Kidney (tissue), 14 donors: Measurements from ENCODE around the gene CEP170. TPM values are rescaled to one million over a fixed set of nuclear protein-coding genes. Genes with fewer than 3 reads are reported as not detected.

Experiments
- DNase-seq, 5 donors: peaks; one replicate each; pipeline ENCODE4 v3.0.0-alpha.2; 2013 to 2020
- FAIRE-seq: peaks from 2 replicates; lab custom pipeline; 2012; peaks lifted over from hg19 to GRCh38; lab: Jason Lieb, UNC
- H3K27ac ChIP-seq, 2 donors: one replicate each; pipeline ENCODE4 v1.7.0; 2013; ENCODE audit warnings: low read depth in 2 of 2, low read length in 2 of 2, inconsistent platforms in 1 of 2
- H3K27me3 ChIP-seq: one replicate; pipeline ENCODE4 v1.7.1; 2013; ENCODE audit warnings: low read length, inconsistent platforms; ENCODE audit not compliant: control insufficient read depth, insufficient read depth
- H3K36me3 ChIP-seq, 3 donors: one replicate each; pipeline versions ENCODE4 v1.7.0 to v1.7.1; 2013; ENCODE audit warnings: low read length in 3 of 3, control low read depth in 1 of 3, inconsistent platforms in 1 of 3; ENCODE audit not compliant: insufficient read depth in 3 of 3, control insufficient read depth in 2 of 3
- H3K4me1 ChIP-seq, 3 donors: one replicate each; pipeline versions ENCODE4 v1.7.0 to v1.7.1; 2013; ENCODE audit warnings: low read length in 3 of 3, inconsistent platforms in 1 of 3, low read depth in 1 of 3; ENCODE audit not compliant: control insufficient read depth in 2 of 3, insufficient read depth in 2 of 3
- H3K4me3 ChIP-seq, 3 donors: one replicate each; pipeline versions ENCODE4 v1.7.0 to v1.8.1; 2013; ENCODE audit warnings: low read length in 3 of 3, control low read depth in 1 of 3, inconsistent platforms in 1 of 3
- H3K9ac ChIP-seq, 3 donors: one replicate each; pipeline versions ENCODE4 v1.7.0 to v1.7.1; 2013; ENCODE audit warnings: low read length in 3 of 3, control low read depth in 1 of 3, inconsistent platforms in 1 of 3
- H3K9me3 ChIP-seq, 3 donors: one replicate each; pipeline versions ENCODE4 v1.7.0 to v1.7.1; 2013; ENCODE audit warnings: low read length in 3 of 3, control low read depth in 1 of 3, inconsistent platforms in 1 of 3; ENCODE audit not compliant: control insufficient read depth in 2 of 3, insufficient read depth in 1 of 3
- intact Hi-C: fragments of 100-400 bp; cut with DNase I; formaldehyde crosslinking; loops from one replicate; pipeline ENCODE4 v1.11.1; 2022
- polyA plus RNA-seq: library from polyadenylated mRNA; stranded (reverse); fragments of 350-450 nt; fragmentation: Illumina TruSeq; extraction: RNeasy Lipid Tissue Mini Kit (QIAGEN cat#74804); gene quantifications from one replicate; pipeline ENCODE4 v1.2.3, GENCODE V29; 2014; ENCODE audit warnings: low read depth, low replicate concordance; ENCODE audit not compliant: insufficient read depth
- total RNA-seq: library from RNA; stranded (reverse); fragmentation: NEBNext Ultra II Directional; extraction: Animal tissue kit (Norgen Biotek cat#: 25700); gene quantifications from one replicate; pipeline ENCODE4 v1.2.1, GENCODE V29; 2021
- TF ChIP-seq, protein P1 (sequence below): IDR thresholded peaks from 3 replicates; pipeline ENCODE4 v1.5.1; 2012; ENCODE audit warnings: mild to moderate bottlenecking, moderate library complexity, borderline replicate concordance; ENCODE audit not compliant: insufficient read depth; ENCODE audit errors: extremely low read depth
- donor health status: control.
- donor health status: control.
- donor health status: control.
- donor health status: control.
- donor health status: control.
- donor health status: DM: yes; HTN: yes; CAD: no.
- donor health status: Normal renal cell carcinoma (clear cell type).

The CEP170 gene
- total and polyA plus RNA-seq, 2 donors from 2014 or later = 6.8 to 43.2 TPM

DNA sequence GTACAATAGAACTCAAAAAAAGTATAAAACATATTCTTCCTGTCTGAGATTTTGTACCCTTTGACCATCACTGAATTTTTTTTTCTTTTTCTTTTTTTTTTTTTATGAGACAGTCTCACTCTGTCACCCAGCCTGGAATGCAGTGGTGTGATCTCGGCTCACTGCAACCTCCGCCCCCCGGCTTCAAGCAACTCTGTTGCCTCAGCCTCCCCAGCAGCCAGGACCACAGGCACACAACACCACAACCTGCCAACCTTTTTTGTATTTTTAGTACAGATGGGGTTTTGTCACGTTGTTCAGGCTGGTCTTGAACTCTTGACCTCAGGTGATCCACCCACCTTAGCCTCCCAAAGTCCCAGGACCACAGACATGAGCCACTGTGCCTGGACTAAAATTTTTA lies 11.2 kb upstream of the CEP170 start:
- Histone ChIP-seq H3K27ac (no peak overlapping the region), H3K9ac (no peak overlapping the region), H3K4me3 (no peak overlapping the region), H3K9me3 (no peaks in the 10 kb centered on the region), H3K27me3 (no peaks in the 10 kb centered on the region), H3K4me1 (peaks cover 0 to 9% (median 6%) of the 10 kb centered on the region in 3 donors), H3K36me3 (no peaks in the 10 kb centered on the region)
- intact Hi-C loops = no loop called here
- no peak for DNase-seq
- FAIRE-seq = no peak
- TF ChIP-seq, protein P1, sequence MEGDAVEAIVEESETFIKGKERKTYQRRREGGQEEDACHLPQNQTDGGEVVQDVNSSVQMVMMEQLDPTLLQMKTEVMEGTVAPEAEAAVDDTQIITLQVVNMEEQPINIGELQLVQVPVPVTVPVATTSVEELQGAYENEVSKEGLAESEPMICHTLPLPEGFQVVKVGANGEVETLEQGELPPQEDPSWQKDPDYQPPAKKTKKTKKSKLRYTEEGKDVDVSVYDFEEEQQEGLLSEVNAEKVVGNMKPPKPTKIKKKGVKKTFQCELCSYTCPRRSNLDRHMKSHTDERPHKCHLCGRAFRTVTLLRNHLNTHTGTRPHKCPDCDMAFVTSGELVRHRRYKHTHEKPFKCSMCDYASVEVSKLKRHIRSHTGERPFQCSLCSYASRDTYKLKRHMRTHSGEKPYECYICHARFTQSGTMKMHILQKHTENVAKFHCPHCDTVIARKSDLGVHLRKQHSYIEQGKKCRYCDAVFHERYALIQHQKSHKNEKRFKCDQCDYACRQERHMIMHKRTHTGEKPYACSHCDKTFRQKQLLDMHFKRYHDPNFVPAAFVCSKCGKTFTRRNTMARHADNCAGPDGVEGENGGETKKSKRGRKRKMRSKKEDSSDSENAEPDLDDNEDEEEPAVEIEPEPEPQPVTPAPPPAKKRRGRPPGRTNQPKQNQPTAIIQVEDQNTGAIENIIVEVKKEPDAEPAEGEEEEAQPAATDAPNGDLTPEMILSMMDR = no peak

DNA sequence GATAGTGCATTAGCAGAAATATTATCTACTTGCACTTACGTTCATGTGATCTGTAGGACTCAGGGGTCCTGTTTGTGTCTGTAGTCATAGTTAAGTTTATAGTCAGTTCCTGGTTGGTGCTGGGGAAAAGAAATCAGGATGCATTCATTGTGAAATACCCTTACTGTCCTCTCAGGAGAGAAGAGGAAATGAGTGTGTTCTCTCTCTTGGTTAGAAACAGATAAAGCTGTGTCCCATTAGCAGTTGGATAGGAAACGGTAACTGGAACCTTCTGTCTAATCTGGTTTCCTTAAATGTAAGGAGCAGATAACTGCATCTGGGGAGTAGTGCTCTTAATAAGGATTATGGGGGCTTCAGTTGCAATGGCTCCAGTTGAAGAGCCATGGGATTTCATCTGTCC lies 9.6 kb upstream of the CEP170 start:
- peak in 1 of 5 donors; percentile 34 for DNase-seq
- H3K27me3 ChIP-seq = no peaks in the 10 kb centered on the region
- H3K9ac ChIP-seq = no peak overlapping the region
- no peaks in the 10 kb centered on the region for H3K36me3 ChIP-seq
- FAIRE-seq = no peak
- H3K9me3 ChIP-seq = no peaks in the 10 kb centered on the region
- intact Hi-C loops = no loop called here
- H3K27ac ChIP-seq = no peak overlapping the region
- no peak overlapping the region for H3K4me3 ChIP-seq
- H3K4me1 ChIP-seq = peaks cover 0 to 5% (median 3%) of the 10 kb centered on the region in 3 donors
- TF ChIP-seq, protein P1 = no peak

DNA sequence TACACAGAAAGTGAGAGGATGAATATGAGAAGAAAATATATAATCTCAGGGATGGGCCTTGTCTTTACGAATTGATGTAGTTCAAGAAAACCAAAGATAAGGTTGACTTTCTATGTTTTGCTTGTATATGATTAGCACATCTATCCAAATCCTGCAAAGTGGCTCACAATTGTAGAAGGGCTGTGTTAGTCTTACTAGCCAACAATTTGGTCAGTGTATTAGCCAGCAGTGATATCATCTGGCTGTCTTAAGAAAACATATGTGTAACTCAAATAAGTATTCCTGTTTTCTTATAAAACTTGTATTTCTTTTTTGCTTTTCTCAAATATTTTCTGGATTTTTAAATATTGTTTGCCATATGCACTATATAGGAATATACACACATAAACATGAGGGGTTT lies 6.3 kb upstream of the CEP170 start:
- TF ChIP-seq, protein P1 = no peak
- H3K4me1 ChIP-seq = peaks cover 0 to 9% (median 4%) of the 10 kb centered on the region in 3 donors
- H3K36me3 ChIP-seq = no peaks in the 10 kb centered on the region
- DNase-seq (no peak), FAIRE-seq (no peak)
- no peak overlapping the region for H3K4me3 ChIP-seq
- intact Hi-C loops = no loop called here
- no peak overlapping the region for H3K27ac ChIP-seq
- no peaks in the 10 kb centered on the region for H3K27me3 ChIP-seq
- no peak overlapping the region for H3K9ac ChIP-seq
- H3K9me3 ChIP-seq = no peaks in the 10 kb centered on the region
